Peyer's patch (tissue), 4 donors: ENCODE measurements around the gene GALNT9. TPM values are rescaled to one million over a fixed set of nuclear protein-coding genes. Genes with fewer than 3 reads are reported as not detected.
"Not testable (repeated sequence)": the region's sequence is repeated elsewhere in the genome, so short reads cannot be mapped to it uniquely, and the experiment has no call there.

ENCODE experiments used
- DNase-seq, 3 donors: peaks; one replicate each; pipeline ENCODE4 v3.0.0-alpha.2; 2017 to 2019
- H3K27ac ChIP-seq, 4 donors: fragments of 200-600 bp; sonication (generic); one replicate each; pipeline ENCODE4 v1.5.1; 2016 to 2019
- H3K27me3 ChIP-seq, 2 donors: fragments of 200-600 bp; sonication (generic); one replicate each; pipeline ENCODE4 v1.5.1; 2019
- H3K36me3 ChIP-seq, 3 donors: fragments of 200-600 bp; sonication (generic); one replicate each; pipeline ENCODE4 v1.5.1; 2016 to 2019
- H3K4me1 ChIP-seq, 4 donors: fragments of 200-600 bp; sonication (generic); one replicate each; pipeline ENCODE4 v1.5.1; 2016 to 2019
- H3K4me3 ChIP-seq, 4 donors: fragments of 200-600 bp; sonication (generic); 1 replicate in 3 of 4; 2 replicates in 1 of 4; pipeline ENCODE4 v1.5.1; 2016 to 2019; ENCODE audit warnings: mild to moderate bottlenecking in 1 of 4
- H3K9me3 ChIP-seq, 4 donors: fragments of 200-600 bp; sonication (generic); one replicate each; pipeline ENCODE4 v1.5.1; 2016 to 2019; ENCODE audit warnings: mild to moderate bottlenecking in 1 of 4
- CTCF ChIP-seq, 6 experiments: fragments of 450-650 bp in 4 of 6; fragments of 200-600 bp in 2 of 6; sonication (generic) in 1 of 6; IDR thresholded peaks; one replicate each; pipeline ENCODE4 v1.5.1; 2017 to 2019; ENCODE audit warnings: antibody characterized with exemption in 6 of 6, mild to moderate bottlenecking in 3 of 6, moderate library complexity in 1 of 6
- POLR2A ChIP-seq, 2 donors: fragments of 450-650 bp; IDR thresholded peaks; one replicate each; pipeline ENCODE4 v1.5.1; 2017; ENCODE audit warnings: antibody characterized with exemption in 2 of 2, mild to moderate bottlenecking in 2 of 2, moderate library complexity in 2 of 2
- total RNA-seq, 4 donors: library from RNA; depleted of rRNA; stranded (reverse); fragments of >200 nt; gene quantifications; one replicate each; pipeline ENCODE4 v1.1.0, GENCODE V29; 2016

Gene GALNT9
- total RNA-seq, result not detected

GRCh38 chr12:132329036-132329719, at the start of gene GALNT9:
GALNT9 (minus strand) TSS chr12:132329589; CDS start chr12:132329203, 386 bp downstream.
- DNase-seq, result no peak
- H3K4me3 ChIP-seq, result no peak within 1 kb of the TSS
- peaks cover 0 to 8% of the 10 kb centered on the region in 2 donors for H3K27me3 ChIP-seq
- no peaks in the 10 kb centered on the region for H3K36me3 ChIP-seq
- peaks cover 0 to 14% (median 0%) of the 10 kb centered on the region in 4 donors for H3K4me1 ChIP-seq
- no peaks in the 10 kb centered on the region for H3K9me3 ChIP-seq
- TF ChIP-seq CTCF (IDR thresholded peaks at IDR 0.05), result no peak
- TF ChIP-seq POLR2A (IDR thresholded peaks at IDR 0.05), result no peak
- no peak within 1 kb of the TSS for H3K27ac ChIP-seq

- not testable (repeated sequence) for DNase-seq, H3K27ac ChIP-seq, H3K36me3 ChIP-seq, H3K4me3 ChIP-seq, H3K9me3 ChIP-seq, H3K4me1 ChIP-seq
- H3K27me3 ChIP-seq, result peaks cover 0 to 19% of the 10 kb centered on the region in 2 donors
Observed at GRCh38 chr12:132379057-132379456, 49.7 kb upstream of the GALNT9 start.

GRCh38 chr12:132377147-132377546, 47.8 kb upstream of the GALNT9 start:
- Histone ChIP-seq H3K4me3 (no peak overlapping the region), H3K36me3 (no peaks in the 10 kb centered on the region), H3K27ac (no peak overlapping the region), H3K4me1 (no peaks in the 10 kb centered on the region), H3K9me3 (no peaks in the 10 kb centered on the region), H3K27me3 (peaks cover 0 to 18% of the 10 kb centered on the region in 2 donors)
- no peak for TF ChIP-seq POLR2A (IDR thresholded peaks at IDR 0.05)
- no peak for TF ChIP-seq CTCF (IDR thresholded peaks at IDR 0.05)
- no peak for DNase-seq

GRCh38 chr12:132376464-132376830, 47.1 kb upstream of the GALNT9 start:
- Histone ChIP-seq H3K4me3 (no peak overlapping the region), H3K9me3 (peaks cover 0 to 4% (median 0%) of the 10 kb centered on the region in 4 donors), H3K4me1 (no peaks in the 10 kb centered on the region), H3K36me3 (no peaks in the 10 kb centered on the region), H3K27ac (no peak overlapping the region), H3K27me3 (peaks cover 0 to 12% of the 10 kb centered on the region in 2 donors)
- DNase-seq, result no peak
- TF ChIP-seq CTCF (IDR thresholded peaks at IDR 0.05) (no peak), POLR2A (IDR thresholded peaks at IDR 0.05) (no peak)

- Histone ChIP-seq H3K4me3 (no peak overlapping the region), H3K9me3 (peaks cover 0 to 6% (median 0%) of the 10 kb centered on the region in 4 donors), H3K4me1 (no peaks in the 10 kb centered on the region), H3K27ac (no peak overlapping the region), H3K36me3 (no peaks in the 10 kb centered on the region), H3K27me3 (peaks cover 0 to 12% of the 10 kb centered on the region in 2 donors)
- DNase-seq, result no peak
- TF ChIP-seq CTCF (IDR thresholded peaks at IDR 0.05) (no peak), POLR2A (IDR thresholded peaks at IDR 0.05) (no peak)
Observed at GRCh38 chr12:132375747-132376463, 46.5 kb upstream of the GALNT9 start.
